GM21360 (cell line): Measurements from ENCODE around the gene TELO2.
"Not testable (repeated sequence)": the region's sequence is repeated elsewhere in the genome, so short reads cannot be mapped to it uniquely, and the experiment has no call there.

Experiments used
- ATAC-seq: cut with Tn5 transposase; IDR thresholded peaks from one replicate; pipeline ENCODE4 v1.9.1; 2021; ENCODE audit warnings: mild to moderate bottlenecking, moderate library complexity; ENCODE audit not compliant: unreplicated experiment

Gene TELO2

DNA sequence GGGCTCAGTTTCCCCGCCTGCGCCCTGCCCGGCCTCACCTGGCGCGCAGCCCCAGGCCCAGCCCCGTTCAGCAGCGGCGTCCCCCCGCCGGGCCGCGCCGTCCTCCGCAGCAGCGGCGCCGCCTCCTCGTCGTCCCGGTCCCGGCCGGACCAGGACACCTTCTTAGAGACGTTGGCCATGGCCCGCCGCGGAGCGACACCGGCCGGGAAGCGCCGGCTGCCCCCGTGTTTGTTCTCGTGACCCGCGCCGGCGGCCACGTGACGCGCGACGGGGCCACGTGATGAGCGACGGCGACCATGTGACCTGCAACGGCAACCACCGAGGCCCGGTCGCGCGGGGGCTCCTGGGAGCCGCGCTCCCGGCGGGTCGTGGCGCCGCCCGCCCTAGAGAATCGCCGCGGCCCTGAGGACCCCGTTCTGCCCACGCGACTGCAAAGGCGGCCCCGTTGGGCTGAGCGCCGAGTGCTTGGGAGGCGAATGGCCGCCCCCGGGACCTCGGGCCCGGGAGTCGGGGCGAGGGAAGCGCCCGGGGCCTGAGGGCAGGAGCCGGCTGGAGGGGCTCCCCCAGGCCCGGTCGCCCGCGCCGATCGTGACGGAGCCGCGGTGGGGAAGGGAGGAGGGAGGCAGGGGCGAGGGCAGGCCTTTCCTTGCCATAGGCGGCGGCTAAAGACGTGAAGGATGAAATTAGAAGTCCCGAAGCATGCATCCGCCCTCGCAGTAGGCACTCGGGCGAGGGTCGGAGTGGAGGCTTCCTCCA is 18.2 kb upstream of the TELO2 start, which contains the start of gene CLCN7:
TSS of gene CLCN7 (minus strand) at position 233 of the 756 bp plus-strand sequence. CDS start at position 179, 54 bp downstream.
- peak; percentile 76 for ATAC-seq

DNA sequence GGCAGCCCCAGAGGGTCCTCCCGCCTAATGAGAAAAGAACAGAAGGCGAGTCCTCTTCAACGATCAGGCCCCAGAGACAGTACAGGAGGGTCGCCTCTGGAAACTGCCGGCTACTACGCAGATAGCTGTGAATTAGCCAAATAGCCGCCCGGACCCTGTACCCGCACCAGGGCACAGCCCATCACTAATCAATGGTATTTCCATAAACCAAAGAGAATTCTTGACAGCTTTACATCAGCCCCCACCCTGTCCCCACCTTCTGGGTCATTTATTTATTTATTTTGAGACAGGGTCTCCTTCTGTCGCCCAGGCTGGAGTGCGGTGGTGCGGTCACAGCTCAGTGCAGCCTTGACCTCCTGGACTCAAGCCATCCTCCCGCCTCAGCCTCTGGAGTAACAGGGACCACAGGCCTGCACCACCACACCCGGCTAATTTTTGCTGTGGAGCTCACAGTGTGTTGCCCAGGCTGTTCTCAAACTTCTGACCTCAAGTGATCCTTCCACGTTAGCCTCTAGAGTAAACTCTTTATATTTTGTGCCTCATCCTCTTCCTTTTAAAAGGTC is 17.5 kb upstream of the TELO2 start:
- no peak for ATAC-seq

DNA sequence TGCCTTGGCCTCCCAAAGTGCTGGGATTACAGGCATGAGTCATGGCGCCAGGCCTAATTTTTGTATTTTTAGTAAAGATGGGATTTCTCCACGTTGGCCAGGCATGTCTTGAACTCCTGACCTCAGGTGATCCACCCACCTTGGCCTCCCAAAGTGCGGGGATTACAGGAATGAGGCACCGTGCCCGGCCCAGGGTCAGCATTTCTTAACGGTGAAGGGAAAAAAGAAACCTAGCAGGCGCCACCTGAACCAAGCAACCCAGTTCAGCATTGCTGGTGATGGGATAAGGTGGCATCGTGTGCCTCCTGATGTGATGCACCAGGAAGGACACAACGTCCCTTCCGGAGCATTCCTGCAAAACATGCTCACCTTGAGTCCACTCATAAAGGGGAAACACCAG is 16.1 kb upstream of the TELO2 start:
- ATAC-seq = no peak

DNA sequence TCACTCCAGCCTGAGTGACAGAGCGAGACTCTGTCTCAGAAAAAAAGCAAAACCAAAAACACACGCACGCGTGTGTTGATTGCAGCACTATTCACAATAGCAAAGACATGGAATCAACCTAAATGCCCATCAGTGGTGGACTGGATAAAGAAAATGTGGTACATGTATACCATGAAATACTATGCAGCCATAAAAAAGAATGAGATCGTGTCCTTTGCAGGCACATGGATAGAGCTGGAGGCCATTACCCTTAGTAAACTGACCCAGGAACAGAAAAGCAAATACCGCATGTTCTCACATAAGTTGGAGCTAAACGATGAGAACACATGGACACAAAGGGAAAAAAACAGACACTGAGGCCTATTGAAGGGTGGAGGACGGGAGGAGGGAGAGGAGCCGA is 14.2 kb upstream of the TELO2 start:
- not testable (repeated sequence) for ATAC-seq

DNA sequence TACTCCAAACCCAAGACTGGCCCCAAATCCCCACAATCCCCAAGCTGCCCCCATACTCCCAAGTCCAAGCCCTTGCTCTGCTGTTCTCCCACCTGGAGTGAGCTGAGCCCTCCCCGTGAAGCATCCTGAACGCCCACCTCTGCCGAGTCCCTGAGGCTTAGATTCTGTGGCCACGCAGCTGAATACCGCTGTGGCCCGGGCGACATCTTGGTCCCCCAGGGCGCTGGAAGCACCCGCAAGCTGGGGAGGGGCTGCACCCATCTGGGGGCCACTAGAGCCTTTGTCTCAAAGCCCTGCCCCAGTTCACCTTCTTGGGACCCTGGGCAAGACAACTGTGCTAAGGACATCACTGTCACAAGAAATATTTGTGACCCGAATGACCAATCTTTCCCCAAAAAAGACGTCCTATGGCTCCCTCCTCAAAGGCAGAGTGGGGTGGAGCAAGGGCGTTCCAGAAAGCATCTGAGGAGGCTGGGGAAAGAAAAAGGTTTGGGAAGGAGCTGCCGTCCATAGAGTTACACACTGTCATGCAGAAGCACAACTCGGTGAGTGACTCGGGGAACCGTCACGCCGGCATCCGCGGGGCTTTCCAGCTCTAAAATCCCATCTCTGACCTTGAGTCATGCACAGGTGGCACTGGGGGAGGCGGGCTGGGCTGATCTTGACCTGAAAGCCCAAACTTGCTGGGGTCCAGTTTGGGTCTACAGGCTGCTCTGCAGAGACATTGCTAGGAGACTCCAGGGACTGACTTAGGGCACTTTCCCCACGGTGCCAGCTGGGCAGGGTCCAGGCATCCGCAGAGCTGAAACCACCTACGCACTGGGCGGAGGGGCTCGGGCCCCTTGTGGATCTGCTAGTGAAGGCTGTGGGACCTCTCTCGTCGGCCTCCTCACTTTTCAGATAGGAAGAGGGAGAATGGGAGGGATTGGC is 11.0 kb upstream of the TELO2 start:
- no peak for ATAC-seq

DNA sequence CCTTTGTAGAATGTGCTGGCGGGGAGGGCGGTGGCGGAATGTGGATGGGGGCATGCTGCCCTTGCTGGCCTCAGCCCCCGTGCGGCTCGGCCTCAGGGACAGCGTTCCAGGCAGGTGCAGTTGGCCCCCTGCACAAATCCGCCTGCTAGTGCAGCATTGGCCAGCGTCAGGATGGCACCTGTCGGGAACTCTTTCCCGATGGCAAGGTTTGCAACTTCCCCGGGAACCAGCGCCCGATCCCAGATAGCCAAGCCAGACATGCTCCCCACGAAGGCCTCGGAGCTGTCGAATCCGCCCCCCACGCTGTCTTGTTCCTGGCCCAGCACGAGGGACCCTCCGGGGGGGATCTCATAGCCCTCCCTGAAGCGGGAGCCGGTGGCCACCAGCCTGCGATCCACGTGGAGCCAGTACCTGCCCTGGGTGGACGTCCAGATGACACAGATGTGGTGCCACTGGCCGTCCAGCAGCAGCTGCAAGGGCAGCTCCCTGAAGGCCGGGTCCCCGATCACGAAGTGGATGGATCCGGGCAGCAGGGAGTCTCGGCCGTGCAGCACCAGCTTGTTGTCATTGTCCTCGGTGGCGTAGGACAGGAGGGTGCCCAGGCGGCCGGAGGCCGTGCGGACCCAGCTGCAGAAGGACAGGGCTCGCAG is 7.2 kb upstream of the TELO2 start:
- ATAC-seq = no peak

DNA sequence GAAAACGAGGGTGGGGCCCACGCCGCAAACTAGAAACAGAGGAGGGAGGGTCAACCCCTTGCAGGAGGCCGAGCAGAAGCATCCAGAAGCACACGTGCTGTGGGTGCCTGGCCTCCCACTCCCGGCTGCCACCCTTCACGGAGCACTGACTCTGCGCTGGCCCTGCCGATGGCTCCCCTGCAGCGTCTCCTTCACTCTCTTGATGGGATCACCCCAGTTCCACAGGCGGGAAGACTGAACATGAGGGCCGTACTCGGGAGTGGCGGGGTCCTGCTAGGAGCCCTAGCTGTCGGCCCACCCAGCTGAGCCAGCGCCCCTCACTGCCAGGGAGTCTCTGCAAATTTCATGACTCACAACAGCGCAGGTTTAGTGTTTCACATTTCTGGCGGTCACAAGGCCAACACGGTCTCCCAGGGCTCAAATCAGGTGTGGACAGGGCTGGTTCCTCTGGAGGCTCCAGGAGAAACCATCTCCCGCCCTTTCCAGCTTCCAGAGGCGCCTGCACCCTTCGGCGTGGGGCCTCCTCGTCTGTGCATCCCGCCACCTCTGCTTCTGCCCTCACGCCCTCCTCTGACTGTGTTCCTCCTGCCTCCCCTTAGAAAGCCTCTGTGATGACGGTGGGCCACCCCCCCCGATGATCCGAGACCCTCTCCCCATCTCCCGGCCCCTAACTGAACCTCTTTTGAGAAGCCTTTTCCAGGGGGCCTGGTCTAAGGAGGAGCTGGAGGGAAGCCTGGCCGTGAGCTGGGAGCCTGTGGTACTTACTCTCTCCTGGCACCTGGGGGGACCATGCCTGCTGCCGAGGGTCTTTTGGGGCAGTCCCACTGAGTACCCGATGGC is 6.4 kb upstream of the TELO2 start:
- no peak for ATAC-seq

DNA sequence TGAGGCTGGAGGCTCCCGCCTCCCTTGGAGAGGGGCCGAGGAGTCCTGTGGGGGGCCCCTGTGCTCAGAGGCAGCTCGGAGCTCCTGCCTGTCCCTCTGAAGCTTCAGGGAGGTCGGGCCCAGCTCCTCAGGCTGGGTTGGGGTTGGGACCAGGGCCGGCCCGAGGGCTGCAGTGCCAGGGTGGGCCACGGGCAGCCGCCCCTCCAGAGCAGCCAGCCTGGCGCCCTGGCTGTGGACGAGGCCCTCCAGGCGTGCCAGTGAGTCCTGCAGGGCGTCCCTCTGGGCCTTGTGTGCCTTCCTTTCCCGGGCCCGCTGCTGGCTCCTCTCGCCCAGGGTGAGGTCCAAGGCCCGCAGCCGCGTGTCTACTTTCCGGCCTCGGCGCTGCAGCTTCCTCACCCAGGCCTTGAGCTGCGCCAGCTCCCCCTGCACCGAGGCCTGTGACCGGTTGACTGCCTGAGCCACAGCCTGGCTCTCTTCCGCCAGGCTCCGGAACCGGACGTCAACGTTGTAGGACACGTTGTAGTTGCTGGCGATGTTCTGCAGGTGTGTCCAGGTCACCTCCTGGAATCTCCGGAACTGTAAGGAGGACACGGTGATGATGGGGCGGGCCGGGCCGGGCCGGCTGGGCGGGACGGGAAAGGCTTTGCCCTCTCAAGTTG is 5.6 kb upstream of the TELO2 start:
- no peak for ATAC-seq

DNA sequence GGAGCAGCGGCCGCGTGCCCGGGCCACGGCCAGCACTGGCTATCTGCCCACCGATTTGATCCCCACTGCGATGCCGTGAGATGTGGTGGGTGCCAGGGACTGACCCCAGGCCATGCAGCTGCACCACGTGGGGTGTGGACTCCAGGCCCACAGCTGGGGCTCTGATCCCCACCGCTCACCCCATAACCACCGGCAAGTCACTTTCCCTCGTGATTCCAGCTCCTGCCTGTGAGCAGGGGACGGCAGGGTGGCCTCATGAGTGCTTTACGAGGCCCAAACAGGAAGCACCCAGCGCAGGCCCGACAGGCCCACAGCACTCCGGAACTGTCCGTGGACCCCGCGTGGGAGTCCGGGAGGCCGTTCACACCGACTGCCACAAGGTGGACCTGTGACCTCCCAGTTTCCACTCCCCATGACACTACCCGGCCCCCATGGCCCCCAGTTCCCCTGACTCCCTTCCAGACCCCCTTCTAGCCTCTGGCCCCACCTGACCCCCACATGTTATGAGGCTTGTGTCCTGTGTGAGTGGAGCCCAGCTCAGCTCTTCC is 5.0 kb upstream of the TELO2 start:
- no peak for ATAC-seq

DNA sequence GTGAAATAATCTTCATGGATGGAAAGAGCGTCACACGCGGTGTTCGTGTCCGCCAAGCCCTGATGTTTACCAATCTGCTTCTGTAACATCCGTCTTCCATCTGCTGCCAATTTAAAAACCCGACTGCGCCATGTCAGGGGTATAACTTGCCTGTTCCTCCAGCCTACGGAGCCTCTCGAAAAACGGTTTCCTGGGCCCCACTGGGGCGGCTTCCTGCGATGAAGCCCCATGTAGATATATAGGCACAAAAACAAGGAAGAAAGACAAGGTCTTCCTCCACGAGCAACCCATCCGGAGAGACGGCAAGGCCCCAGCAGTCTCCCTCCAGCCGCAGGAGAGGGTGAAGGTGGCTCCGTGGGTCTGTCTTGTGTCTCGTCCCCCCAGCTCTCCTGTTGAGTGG is 4.5 kb upstream of the TELO2 start, which contains the start of gene PTX4:
TSS of gene PTX4 (minus strand) at position 326 of the 400 bp plus-strand sequence. CDS start at position 291, 35 bp downstream.
- ATAC-seq = no peak

DNA sequence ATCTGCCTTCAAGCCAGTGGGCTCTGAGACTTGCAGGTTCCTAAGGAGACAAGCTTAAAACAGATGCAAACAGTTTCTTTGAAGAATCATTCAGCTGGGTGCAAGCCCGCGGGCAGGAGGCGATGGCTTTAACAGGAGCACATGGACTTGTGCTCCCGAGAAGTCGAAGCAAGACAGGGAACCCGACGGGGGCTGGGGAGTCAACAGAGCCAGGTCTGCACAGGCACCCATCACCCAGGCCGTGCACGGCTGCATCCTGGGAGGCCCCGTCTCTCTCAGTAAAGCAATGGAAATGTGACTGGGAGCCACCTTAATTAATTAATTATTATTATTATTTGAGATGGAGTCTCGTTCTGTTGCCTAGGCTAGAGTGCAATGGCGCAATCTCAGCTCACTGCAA is 4.1 kb upstream of the TELO2 start:
- ATAC-seq = no peak

DNA sequence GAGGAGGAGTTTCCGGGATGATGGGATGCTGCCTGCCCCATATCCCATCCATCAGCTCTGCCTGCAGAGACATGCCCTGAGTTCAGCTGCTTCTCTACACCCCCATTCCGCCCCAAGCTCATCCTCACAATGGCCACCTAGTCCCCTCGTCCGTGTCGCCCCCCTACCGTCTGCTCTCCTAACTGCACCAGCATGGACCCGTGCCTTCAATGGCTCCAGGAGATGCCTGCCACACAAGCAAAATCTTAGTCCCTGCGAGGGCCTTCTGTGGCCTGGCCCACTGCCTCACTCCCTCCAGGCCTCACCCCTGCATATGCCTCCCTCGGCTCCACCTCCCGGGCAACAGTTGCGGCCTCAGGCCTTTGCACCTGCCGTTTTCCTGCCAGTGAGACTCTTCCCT is 1.8 kb upstream of the TELO2 start:
- no peak for ATAC-seq

DNA sequence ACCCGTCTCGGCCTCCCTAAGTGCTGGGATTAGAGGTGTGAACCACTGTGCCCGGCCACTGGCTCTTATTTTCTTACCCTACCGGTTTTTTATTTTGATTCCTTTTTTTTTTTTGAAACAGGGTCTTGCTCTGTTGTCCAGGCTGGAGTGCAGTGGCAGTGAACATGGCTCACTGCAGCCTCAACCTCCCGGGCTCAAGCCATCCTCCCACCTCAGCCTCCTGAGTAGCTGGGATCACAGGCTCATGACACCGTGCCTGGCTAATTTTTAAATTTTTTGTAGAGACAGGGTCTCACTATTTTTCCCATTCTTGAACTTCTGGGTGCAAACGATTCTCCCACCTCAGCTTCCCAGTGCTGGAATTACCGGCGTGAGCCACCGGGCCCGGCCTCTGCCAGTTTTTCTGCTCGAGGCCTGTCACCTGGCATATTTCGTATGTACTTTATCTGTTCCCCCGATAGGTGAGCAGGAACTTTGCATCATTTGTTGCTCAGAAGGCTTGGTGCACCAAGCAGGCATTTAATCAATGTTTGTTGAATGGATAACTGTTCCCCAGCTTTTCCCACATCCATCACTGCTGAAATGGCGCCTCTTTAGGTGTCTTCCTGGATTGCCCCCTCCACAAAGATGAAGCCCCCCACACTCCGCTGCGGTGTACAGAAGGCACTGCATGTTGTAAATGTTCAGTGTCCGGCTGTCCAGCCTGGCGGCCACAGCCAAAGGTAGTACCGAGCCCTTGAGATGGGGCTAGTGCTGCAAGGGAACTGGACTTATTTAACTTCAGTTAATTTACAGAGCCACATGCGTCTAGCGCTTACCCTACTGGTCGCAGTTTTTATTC is 858 bp upstream of the TELO2 start:
- no peak for ATAC-seq

DNA sequence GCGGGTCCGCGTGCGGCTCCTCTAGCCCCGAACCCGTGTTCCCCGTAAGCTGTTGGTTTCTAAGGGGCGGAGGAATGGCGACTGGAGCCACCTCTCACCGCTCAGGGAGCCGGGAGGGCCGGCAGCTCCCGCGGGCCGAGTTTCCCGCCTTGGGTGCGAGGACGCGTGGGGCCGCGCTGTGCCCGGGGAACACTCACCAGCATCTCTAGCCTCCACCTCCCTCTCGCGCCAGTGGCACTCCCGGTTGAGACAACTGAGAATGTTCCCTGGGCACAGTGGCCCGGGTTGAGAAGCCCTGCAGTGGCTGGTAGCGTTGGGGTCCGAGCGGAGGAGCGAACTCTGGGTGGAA is 560 bp downstream of the TELO2 start:
- ATAC-seq = no peak

DNA sequence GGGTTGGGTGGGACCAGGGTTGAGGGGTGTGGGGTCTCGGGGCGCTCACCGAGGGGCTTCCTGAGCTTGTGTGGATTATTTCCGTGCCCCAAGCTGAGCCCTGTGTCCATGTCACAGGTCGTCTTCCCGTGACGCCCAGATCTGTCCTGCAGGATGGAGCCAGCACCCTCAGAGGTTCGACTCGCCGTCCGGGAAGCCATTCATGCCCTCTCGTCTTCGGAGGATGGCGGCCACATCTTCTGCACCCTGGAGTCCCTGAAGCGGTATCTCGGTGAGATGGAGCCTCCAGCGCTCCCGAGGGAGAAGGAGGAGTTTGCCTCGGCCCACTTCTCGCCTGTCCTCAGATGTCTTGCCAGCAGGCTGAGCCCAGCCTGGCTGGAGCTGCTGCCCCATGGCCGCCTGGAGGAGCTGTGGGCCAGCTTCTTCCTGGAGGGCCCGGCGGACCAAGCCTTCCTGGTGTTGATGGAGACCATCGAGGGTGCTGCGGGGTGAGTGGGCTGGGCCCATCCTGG is 1.0 kb downstream of the TELO2 start:
- ATAC-seq = no peak

DNA sequence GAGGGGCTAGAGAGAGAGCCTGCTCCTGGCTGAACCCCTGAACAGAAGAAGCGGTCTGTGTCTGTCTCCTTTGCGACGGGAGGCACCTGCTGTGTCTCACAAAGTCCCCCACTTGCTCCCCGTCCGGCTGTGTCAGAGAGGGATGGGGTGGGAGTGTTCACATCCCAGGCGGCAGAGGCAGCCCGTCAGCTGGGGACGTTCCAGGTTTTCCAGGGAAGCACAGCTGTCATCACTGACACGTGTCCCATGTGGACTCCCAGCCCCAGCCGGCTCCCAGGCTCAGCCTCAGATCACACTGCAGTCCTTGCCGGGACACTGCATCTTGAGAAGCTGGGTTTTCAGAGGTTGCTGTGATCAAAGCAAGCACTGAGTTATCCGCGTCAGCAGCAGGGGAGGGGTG is 1.6 kb downstream of the TELO2 start:
- ATAC-seq = no peak

DNA sequence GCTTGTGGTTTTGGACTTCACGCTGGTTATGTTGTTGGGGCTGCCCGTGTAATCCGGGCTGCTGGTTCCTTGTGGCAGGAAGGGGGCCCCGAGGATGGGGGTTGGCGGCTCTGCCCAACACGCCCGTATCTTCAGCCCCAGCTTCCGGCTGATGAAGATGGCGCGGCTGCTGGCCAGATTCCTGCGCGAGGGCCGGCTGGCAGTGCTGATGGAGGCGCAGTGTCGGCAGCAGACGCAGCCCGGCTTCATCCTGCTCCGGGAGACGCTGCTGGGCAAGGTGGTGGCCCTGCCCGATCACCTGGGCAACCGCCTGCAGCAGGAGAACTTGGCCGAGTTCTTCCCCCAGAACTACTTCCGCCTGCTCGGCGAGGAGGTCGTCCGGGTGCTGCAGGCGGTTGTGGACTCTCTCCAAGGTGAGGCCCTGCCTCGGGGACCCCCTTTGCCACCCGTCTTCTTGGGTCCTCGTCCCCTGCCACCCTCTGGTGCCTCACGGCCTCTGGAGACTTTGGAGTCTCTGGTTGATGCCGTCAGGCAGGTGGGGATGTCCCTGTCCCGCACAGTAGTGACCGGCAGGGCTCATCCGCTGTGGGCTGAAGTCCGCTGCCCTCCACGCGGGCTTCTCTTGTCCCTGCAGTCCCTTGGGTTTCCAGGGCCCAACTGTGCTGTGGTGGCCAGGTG is 2.2 kb downstream of the TELO2 start:
- ATAC-seq = no peak

DNA sequence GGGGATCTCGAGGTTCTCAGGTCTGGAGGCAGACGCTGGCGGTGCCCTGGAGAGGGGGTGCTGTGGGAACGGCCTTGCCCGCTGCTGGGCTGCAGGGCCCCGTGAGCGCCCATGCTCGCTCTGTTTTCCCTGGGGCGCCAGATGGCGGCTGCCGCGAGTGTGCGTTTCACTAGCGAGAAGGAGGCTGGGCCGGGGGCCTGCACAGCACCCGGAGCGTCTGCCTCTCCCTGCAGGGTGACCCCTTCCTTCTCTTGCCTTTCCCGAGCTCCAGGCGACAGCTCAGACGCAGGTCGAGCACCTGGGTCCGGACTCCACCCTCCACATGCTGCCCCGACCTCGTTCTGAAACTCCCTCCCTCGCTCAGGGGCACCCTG is 2.7 kb downstream of the TELO2 start:
- no peak for ATAC-seq
